ENCODE data around the gene KCNK18.
"Not testable (repeated sequence)": the region's sequence is repeated elsewhere in the genome, so short reads cannot be mapped to it uniquely, and the experiment has no call there.

Gene KCNK18

DNA sequence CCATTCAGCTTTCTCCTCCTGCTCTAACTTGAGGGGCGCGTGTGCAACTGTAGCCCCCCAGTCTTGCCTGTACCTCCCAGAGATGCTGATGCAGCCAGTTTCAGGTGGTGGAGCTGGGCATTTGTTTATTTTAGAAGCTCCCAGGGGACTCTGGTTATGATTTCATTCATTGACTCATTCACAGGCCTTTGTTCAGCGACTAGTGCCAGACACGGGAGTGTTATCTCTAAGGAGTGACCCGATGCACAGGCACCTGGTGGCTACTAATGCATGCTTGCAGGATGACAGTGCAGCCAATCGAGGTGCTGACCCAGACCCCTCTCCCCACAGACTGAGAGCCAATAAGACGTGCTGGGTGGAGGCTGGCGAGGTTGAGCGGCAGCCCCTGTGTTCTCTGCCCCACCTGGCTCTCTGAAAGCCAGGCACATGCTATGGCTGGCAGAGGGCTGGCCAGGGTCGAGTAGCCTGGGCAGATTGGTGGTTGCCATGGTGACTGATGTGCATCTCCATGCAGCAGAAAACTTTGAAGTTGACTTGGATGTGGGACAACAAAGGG lies 23.9 kb downstream of the KCNK18 start:
- DNase-seq (ENCODE audit: low read depth in 2 of 2) = no peak

DNA sequence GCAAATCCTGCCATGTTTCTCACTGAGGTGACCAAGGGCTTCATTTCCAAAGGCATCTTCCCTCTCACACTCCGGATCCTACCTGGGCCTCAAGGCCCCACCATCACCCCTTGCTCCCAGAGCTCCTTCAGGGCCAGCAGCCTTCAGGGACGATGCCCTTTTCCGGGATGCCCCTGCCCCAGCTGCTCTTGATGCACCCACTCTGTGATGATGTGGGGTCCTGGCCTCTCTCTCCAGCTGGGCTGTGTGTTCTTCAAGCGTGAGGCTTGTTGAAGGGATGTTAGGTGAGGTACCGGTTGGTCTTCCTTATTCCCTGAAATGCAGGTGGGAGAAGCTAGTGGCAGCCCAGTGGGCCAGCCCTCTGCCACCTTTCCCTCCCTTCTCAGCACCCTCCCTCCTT lies 25.3 kb downstream of the KCNK18 start:
- DNase-seq (ENCODE audit: low read depth in 2 of 2) = no peak

DNA sequence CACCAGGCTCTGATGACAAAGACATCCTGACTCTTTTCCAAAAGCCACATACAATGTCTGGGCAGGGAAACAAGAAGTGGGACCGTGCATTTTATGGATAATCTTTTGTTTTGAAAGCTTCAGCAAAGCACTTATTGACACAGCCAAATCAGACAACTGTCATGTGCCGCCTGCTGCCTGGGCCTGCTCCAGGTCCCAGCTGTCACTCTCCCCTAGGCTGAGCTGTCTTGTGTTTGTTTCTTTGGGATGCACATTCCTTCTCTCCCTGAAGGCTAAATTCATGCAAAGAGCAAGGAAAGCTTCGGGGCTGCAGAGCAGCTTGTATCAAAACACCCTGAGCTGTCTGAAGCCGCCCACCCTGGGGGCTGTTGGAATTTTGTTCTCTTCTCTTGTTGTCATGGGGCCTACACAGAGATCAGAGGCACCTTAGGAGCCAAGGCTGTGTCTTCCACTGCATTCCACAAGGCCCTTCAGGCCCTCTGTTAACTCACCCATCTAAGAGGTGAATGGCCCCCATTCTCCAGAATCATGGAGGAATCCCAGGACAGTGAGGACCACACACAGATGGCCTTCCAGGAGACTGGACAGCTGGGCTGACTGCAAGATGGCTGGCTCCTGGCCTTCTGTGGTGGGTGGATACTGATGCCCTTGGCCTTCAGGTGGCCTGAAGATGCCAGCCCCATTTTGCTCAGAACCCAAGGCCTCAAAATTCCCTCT lies 25.8 kb downstream of the KCNK18 start:
- DNase-seq (ENCODE audit: low read depth in 2 of 2) = no peak

DNA sequence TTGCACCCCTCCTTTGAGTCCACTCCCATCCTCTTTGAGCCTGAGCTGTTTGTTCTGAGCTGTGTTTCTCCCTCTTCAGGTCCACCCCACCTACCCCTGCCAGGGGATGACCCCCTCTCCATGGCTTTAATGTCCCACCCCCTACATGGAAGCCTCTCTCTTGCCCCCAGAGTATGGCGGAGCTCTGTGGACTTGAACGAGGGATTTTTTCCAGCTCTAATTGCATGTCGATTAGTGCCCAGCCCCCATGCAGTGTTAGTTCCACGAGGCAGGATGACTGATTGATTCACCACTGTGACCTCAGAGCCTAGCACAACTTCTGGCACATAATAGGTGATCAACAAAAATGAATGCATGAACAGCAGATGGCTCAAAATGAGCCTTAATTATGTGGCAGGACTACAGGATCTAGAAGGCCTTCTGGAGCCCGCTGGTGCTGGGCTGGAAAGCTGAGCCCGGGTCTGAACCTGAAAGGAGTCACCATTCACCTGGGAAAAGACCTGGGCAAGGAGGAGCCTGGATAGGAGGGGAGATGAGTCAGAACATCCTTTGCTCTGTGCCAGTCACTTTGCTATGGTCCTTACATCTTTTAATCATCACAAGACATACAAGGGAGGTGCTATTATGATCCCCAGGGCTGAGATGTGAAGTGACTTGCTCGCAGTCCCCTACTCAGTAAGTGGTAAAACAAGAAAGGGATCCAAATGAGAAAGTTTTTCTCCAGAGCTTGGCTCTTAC lies 26.6 kb downstream of the KCNK18 start:
- DNase-seq (ENCODE audit: low read depth in 2 of 2) = no peak

DNA sequence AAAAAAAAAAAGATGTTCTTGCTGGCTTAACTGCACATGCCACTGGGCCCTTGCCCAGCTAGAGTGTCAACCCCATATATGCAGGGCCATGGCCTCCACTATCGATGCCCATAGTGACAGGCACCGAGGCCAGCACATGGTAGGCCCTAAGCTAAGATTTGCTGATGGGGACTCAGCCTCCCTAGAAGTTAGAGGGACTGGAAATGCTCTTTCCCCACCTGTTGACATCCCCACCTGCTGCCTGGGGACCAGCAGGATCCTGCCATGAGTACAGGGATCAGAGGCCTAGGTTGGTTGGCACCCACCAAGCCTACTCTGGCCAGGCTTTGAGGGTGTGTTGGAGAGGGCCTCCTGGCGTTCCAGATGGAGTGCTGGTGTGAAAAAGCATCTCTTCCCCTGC lies 27.6 kb downstream of the KCNK18 start:
- no peak for DNase-seq (ENCODE audit: low read depth in 2 of 2)

DNA sequence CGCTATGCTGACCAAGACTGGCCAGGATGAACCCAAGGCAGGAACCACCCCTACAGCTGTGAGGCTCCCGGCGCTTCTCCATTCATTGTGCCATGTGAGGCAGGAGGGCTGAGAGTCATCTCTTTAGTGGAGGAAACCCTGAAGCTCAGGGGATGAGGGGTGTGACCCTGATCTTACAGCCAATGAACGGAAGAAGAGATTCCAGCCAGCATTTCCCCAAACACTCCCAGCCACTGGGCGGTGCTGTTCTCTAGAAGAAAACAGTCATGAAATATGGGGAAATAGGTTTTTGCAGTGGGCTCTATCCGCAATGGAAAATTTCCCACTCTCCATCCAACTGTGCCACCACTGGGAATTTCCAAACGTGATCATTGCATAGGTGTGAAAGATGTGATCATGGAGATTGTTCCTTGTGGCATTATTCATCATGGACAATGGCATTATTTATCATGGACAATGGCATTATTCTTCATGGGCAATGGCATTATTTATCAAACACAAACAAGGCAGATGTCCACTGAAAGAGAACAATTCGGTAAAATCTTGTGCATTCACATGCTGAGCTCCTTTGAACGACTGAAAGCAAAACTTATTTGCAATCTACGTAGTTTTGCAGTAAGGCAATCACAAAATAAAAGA lies 29.6 kb downstream of the KCNK18 start:
- no peak for DNase-seq (ENCODE audit: low read depth in 2 of 2)

DNA sequence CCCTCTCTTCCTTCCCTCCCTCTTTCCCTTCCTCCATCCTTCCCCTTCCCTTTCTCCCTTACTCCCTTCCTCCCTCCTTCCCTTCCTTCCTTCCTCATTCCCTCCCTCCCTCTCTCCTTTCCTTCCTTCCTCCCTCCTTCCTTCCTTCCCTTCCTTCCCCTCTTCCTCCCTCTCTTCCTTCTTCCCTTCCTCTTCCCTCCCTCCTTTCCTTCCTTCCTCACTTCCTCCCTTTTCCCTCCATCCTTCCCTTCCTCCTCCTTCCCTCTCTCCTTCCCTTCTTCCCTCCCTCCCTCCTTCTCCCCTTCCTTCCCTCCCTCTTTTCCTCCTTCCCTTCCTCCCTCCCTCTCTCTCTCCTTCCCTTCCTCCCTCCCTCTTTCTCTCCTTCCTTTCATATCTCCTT lies 30.9 kb downstream of the KCNK18 start:
- no peak for DNase-seq (ENCODE audit: low read depth in 2 of 2)

DNA sequence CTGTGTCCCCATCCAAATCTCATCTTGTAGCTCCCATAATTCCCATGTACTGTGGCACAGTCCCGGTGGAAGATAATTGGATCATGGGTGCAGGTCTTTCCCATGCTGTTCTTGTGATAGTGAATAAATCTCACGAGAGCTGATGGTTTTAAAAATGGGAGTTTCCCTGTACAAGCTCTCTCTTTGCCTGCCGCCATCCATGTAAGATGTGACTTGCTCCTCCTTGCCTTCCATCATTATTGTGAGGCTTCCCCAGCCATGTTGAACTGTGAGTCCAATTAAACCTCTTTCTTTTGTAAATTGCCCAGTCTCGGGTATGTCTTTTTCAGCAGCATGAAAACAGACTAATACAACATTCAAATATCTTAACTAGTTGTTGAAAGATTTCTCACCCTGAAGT lies 32.8 kb downstream of the KCNK18 start:
- not testable (repeated sequence) for DNase-seq (ENCODE audit: low read depth in 2 of 2)

DNA sequence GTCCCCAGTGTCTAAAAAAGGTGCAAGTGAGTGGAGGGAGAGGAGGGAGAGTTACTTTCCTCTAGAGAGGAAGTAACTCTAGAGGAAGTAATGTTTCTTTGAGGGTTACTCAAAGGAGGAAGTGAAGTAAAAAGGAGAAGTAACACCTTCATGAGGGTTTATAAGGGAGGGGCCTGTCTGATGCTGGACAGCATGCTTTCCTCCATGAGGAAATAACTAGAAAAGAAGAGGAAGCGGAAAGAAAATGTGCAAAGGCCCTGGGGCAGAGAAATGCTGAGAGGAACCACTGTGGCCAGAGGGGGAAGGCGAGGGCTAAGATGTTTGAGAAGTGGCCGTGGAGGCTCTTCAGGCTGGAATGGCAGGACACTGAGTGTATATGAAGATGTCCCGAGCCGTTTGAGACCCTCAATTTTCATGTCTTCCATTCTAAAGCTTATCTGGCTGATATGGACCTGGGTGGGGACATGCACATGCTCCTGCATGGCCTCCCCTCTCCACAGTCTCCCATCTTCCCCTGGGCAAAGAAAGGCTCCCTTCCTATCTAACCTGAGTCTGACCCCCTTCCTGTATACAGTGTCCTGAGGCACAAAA lies 40.2 kb downstream of the KCNK18 start:
- DNase-seq (ENCODE audit: low read depth in 2 of 2) = no peak

DNA sequence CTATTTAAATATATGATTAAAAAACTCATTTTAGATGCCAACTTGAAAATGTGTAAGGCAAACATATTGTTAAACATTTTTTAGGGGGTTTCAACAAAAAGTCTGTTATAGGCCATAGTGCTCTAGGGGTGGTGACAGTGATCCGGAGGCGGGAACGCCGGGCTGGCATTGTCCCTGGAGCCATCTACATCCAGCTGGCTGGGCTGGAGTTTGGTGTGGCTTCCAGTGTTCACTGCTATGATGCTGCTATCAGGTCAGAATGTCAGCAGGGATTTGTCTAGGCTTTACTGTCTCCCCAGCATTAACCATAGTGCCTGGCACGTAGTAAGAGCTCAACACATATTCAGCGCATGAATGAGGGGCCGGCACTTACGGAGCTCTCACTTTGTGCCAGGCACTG lies 41.8 kb downstream of the KCNK18 start:
- DNase-seq (ENCODE audit: low read depth in 2 of 2) = no peak

DNA sequence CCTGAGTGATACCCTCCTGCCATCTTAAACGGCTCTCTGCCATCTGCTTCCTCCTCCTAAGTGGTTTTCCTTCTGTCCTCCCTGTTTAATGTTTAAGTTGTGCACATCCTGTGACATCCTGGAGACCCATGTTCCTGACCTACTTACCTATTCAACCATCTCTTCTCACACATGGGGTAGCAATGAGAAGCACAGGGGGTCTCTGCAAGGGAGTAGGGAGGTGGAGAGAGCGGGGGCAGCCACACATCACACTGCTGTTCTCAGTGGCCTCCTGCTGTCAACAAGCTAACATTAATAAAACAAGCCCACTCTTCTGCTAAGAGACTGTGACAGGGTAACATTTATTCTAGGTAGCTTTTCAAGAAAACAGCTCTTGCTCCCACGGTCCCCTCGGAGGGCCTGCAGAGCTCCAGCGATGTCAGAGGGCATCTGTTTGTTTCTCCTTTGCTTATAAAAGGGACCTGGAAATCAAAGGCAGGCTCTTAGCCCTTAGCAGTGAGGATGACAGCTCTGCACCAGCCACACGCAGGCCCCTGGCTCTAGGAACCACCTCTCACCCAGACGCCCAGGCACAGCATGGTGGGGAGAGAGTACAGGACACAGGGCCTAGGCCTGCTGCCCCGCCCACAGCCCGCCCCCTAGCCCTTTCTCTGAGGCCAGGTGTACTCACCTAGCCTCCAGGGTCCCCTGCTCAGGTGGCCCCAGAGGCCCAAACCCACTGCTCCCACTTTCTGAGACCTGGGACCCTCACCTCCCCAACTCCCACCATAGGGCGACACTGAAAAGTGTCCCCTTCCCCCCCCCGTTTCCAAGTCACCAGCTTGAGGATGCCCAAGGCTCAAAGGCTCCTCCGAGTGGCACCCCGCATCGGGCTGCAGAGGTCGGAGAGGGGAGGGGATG lies 42.7 kb downstream of the KCNK18 start:
- no peak for DNase-seq (ENCODE audit: low read depth in 2 of 2)

DNA sequence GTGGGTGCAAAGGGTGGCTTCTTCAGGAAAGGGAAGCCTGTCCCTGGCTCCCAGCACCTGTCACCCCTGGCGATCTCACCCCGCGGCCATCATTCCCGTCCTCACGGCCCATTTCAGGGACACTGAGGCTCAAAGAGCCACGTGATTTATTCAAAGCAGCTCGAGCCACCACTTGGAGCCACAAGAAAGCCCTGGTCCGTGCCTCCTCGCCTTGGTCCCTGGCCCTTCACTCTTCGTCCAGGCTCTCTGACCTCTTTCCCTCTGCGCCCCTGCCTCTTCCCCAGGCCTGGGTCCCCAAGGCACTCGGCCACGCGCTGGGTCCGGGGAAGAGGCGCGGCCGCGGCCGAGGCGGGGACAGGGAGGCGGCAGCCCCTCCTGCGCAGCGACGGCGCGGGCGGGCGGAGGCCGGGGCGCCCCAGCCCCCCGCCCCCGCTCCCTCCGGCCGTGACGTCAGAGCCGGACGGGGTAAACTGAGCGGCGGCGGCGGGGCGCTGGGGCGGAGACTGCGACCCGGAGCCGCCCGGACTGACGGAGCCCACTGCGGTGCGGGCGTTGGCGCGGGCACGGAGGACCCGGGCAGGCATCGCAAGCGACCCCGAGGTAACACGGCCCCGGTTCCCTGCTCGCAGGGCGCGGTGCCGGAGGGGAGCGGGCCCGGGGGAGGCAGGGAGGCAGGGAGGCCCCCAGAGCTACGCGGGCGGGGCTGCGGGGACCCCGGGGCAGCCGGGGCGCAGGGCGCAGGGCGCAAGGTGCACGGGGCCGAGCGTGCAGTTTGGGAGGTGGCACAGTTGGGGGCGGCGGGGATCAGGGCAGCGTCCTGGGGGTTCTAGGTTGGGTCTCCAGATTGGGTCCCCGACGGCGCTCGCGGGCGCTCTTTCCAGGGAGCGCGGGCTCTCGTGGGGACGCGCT lies 43.6 kb downstream of the KCNK18 start, which contains the start of gene SLC18A2:
TSS of gene SLC18A2 (plus strand) at position 494 of the 909 bp plus-strand sequence. CDS start 580 bp downstream, outside the sequence.
- DNase-seq (ENCODE audit: low read depth in 2 of 2) = no peak

DNA sequence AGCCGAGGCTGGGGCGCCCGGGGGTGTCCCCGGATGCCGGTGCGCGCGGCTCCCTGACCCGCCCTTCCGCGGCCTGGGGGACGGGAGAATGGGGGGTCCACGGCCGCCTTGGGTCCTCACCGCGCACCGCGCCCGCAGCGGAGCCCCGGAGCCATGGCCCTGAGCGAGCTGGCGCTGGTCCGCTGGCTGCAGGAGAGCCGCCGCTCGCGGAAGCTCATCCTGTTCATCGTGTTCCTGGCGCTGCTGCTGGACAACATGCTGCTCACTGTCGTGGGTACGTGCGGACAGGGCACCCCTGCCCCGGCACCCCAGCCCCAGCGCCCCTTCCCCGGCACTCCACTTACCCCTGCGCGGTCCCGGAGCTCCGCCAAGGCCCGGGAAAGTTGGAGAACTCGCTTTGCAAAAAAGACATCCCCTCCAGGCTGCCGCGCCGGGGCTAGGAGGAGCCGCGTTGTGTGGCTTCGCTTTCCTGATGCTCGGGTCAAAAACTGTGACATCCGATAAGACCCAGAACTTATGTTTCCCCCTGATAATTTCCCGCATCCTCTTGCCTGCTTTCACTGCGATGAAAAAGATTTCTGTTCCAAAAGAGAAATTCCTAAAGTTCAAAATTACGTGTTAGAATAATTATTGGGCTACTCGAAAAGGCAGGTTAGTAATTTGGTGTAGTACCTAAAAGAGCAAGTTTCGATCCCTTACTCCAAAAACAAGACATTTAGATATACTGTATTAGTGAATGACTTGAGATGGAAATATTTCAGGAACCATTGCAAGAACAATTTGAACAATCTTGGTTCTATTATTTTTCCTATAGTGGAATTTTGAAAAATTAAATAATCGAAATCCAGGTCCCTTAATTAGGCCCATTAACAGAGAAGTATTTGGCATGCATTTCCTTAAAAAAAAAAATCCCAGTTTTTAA lies 44.5 kb downstream of the KCNK18 start:
- no peak for DNase-seq (ENCODE audit: low read depth in 2 of 2)

DNA sequence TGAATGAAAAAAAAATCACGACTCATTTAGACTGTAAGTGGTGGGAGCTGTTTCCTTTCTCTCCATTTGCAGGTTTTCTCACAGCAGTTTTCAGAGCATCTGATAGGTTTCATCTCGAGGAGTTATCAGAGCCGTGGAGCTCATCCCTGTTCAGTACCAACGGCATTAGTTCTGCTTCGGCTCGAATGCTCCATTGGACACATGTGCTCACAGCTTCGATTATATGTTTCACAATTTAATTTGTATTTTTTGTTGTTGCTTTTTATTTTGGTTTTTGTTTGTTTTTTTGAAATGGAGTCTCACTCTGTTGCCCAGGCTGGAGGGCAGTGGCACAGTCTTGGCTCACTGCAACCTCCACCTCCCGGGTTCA lies 45.2 kb downstream of the KCNK18 start:
- DNase-seq (ENCODE audit: low read depth in 2 of 2) = no peak

DNA sequence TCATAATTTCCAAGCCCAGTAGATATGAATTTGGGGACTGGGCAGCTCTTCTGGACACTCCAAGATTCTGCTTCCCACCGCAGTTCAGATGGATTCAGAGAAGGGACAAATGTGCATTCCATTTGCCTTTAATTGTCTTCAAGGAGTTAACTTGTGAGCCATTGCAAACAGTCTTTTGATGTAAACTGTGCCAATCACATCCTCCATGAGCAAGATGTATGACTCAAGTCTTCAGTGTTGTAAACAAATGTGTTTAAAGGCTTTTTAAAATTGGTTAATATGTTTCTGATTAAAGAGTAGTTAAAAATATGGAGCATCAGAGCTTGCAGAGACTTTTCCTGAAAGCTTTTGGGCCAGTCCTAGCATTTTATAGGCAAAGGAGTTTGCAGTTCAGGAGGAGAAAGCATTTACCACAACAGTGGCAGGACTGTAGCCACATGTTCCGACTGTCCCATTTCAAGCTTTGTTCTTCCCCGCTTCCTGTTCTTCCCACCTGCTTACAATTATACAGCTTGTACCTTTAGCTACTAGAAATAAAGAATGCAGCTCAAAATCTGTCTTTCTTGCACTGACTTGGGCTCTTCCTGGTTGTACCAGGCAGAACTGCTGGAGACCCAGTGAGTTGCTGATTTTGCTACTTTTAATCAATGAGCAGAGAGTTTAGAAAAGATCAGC lies 49.8 kb downstream of the KCNK18 start:
- no peak for DNase-seq (ENCODE audit: low read depth in 2 of 2)

DNA sequence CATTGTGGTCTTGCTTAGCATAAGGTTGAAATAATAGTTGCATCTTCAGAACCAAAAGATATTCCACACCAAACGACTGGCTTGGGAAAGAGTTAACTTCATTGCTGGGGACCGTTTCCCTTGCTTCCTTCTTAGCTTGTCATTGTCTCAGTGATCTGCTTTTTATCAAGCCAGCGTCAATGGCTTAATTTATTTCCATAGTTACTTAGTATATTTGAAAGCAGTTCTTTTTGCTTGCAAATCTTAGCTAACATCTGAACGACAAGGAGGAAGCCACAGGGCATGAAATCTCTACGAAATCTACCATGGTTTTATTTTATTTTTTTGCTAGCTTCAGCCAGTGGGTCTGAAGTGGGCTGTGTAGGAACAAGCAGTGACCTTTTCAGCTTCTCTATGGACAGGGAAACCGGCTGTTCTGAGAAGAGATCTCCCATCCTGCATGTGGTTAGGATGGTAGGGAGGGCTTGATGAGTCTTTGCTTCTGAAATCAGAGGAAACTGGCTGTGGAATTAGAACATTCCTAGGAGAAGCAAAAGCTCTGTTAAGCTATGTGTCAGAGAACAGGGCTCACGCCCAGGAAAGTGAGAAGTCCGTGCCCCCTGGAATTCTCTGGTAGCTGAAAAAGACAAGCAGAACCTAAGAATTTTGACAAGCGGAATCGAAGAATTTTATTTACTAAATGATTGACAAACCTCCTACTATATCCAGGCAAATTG lies 51.6 kb downstream of the KCNK18 start:
- DNase-seq (ENCODE audit: low read depth in 2 of 2) = no peak

DNA sequence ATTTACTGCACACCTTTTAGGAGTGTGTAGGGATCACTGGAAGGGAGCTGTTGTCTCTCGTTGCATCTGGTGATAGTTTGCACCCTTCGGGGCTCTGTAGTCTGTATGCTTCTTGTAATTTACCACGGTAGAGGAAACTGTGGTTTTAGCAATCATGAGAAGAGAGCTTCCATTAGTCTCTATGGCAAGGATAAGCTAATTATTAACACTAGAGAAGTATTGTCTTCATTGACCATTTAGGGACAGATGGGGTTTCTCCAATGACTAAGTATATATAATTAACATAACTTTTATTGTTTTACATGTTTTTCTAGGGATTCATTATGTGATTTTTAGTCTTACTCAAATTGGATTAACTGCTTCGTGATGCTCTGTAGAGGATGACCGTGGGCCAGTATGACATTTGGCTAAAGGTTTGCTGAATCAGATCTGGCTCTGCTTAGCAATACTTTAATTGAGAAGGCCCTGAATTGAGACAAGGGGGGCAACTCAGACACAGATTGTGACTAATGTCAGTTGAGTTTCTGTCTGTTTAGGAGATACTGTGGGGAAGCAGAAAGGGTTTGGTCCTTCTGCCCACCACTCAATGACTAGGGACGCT lies 52.3 kb downstream of the KCNK18 start:
- DNase-seq (ENCODE audit: low read depth in 2 of 2) = no peak
